ENCODE measurements around the gene CNN3. TPM values are rescaled to one million over a fixed set of nuclear protein-coding genes. Genes with fewer than 3 reads are reported as not detected.
A peak's percentile ranks its signal among the peaks of the same experiment; 100 is the strongest.

CNN3 gene
- total and polyA plus RNA-seq, 2 experiments from 2014 or later, result 101 to 135 TPM

GRCh38 chr1:94961988-94962387 lies 35.1 kb upstream of the CNN3 start:
- H3K4me3 ChIP-seq, result no peak overlapping the region
- no peak for TF ChIP-seq CTCF (IDR thresholded peaks at IDR 0.05; ENCODE audit: low read depth, low read length)
- peaks cover 4% of the 10 kb centered on the region for H3K4me1 ChIP-seq (ENCODE audit: low read depth)
- no peaks in the 10 kb centered on the region for H3K9me3 ChIP-seq (ENCODE audit: low read depth)
- no peaks in the 10 kb centered on the region for H3K27me3 ChIP-seq
- no peak for DNase-seq (ENCODE audit: low read depth in 1 of 2, low spot score in 1 of 2)
- H3K27ac ChIP-seq, result no peak overlapping the region
- H3K36me3 ChIP-seq, result no peaks in the 10 kb centered on the region

DNA sequence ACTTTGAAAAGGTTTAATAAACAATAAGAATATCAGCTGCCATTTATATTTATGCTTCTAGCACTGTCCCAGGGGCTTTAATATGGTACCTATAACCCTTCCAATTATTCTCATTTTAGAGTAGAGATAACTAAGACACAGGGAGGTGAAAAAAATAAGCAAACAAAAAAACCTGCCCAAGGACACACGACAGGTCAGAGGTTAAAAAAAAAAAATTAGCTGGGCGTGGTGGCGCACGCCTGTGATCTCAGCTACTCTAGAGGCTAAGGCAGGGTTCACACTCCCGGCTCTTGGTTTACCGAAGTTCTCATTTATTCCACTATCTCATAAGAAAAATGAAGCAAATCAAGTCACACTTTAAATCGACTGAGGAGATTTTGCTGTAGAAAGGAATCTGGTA lies 34.7 kb upstream of the CNN3 start:
- H3K27me3 ChIP-seq, result no peaks in the 10 kb centered on the region
- H3K9me3 ChIP-seq (ENCODE audit: low read depth), result no peaks in the 10 kb centered on the region
- H3K4me3 ChIP-seq, result no peak overlapping the region
- no peaks in the 10 kb centered on the region for H3K36me3 ChIP-seq
- no peak for DNase-seq (ENCODE audit: low read depth in 1 of 2, low spot score in 1 of 2)
- TF ChIP-seq CTCF (IDR thresholded peaks at IDR 0.05; ENCODE audit: low read depth, low read length), result no peak
- no peak overlapping the region for H3K27ac ChIP-seq
- peaks cover 4% of the 10 kb centered on the region for H3K4me1 ChIP-seq (ENCODE audit: low read depth)

DNA sequence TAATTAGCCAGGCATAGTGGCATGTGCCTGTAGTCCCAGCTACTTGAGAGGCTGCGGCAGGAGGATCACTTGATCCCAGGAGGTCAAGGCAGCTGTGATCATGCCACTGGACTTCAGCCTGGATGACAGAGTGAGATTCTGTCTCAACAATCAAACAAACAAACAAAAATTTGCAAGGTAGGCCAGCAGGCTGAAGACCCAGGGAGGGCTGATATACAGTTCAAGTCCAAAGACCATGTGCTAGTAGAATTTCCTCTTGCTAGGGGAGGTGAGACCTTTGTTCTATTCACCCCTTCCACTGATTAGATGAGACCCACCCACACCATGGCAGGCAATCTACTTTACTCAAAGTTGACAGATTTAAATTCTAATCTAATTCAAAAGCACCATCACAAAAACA lies 31.2 kb upstream of the CNN3 start:
- H3K4me1 ChIP-seq (ENCODE audit: low read depth), result peaks cover 22% of the 10 kb centered on the region
- no peak overlapping the region for H3K4me3 ChIP-seq
- no peak overlapping the region for H3K27ac ChIP-seq
- DNase-seq (ENCODE audit: low read depth in 1 of 2, low spot score in 1 of 2), result no peak
- no peaks in the 10 kb centered on the region for H3K36me3 ChIP-seq
- no peaks in the 10 kb centered on the region for H3K9me3 ChIP-seq (ENCODE audit: low read depth)
- TF ChIP-seq CTCF (IDR thresholded peaks at IDR 0.05; ENCODE audit: low read depth, low read length), result no peak
- H3K27me3 ChIP-seq, result no peaks in the 10 kb centered on the region

- Histone ChIP-seq H3K9me3 (ENCODE audit: low read depth) (no peaks in the 10 kb centered on the region), H3K27me3 (no peaks in the 10 kb centered on the region), H3K4me1 (ENCODE audit: low read depth) (peaks cover 22% of the 10 kb centered on the region), H3K27ac (peak overlapping the region; percentile 61), H3K4me3 (no peak overlapping the region), H3K36me3 (no peaks in the 10 kb centered on the region)
- DNase-seq (ENCODE audit: low read depth in 1 of 2, low spot score in 1 of 2), result peak in 1 of 2 donors; percentile 31
- no peak for TF ChIP-seq CTCF (IDR thresholded peaks at IDR 0.05; ENCODE audit: low read depth, low read length)
These were observed 29.1 kb upstream of the CNN3 start for GRCh38 chr1:94955767-94956632.

- no peak for DNase-seq (ENCODE audit: low read depth in 1 of 2, low spot score in 1 of 2)
- H3K4me3 ChIP-seq, result no peak overlapping the region
- peak overlapping the region; percentile 61 for H3K27ac ChIP-seq
- TF ChIP-seq CTCF (IDR thresholded peaks at IDR 0.05; ENCODE audit: low read depth, low read length), result no peak
- no peaks in the 10 kb centered on the region for H3K9me3 ChIP-seq (ENCODE audit: low read depth)
- H3K4me1 ChIP-seq (ENCODE audit: low read depth), result peaks cover 22% of the 10 kb centered on the region
- no peaks in the 10 kb centered on the region for H3K36me3 ChIP-seq
- no peaks in the 10 kb centered on the region for H3K27me3 ChIP-seq
These were observed 27.6 kb upstream of the CNN3 start for GRCh38 chr1:94954263-94955220.
